Right lobe of liver (tissue), 4 donors: ENCODE results near the gene GRWD1.

ENCODE experiments used
- POLR2A ChIP-seq: fragments of 450-650 bp; IDR thresholded peaks from one replicate; pipeline ENCODE4 v1.6.1; 2017; ENCODE audit warnings: antibody characterized with exemption, mild to moderate bottlenecking
- TF ChIP-seq, protein P1 (sequence below), 4 donors: fragments of 200-600 bp in 3 of 4; fragments of 450-650 bp in 1 of 4; IDR thresholded peaks; one replicate each; pipeline versions ENCODE4 v1.5.1 to v1.8.0; 2016 to 2022; ENCODE audit warnings: antibody characterized with exemption in 4 of 4, mild to moderate bottlenecking in 2 of 4
- donor health status: DM: no; HTN: no; CAD: no.
- donor health status: DM: no; HTN: no; CAD: no.
- donor health status: DM: no; HTN: yes; CAD: no.

DNA sequence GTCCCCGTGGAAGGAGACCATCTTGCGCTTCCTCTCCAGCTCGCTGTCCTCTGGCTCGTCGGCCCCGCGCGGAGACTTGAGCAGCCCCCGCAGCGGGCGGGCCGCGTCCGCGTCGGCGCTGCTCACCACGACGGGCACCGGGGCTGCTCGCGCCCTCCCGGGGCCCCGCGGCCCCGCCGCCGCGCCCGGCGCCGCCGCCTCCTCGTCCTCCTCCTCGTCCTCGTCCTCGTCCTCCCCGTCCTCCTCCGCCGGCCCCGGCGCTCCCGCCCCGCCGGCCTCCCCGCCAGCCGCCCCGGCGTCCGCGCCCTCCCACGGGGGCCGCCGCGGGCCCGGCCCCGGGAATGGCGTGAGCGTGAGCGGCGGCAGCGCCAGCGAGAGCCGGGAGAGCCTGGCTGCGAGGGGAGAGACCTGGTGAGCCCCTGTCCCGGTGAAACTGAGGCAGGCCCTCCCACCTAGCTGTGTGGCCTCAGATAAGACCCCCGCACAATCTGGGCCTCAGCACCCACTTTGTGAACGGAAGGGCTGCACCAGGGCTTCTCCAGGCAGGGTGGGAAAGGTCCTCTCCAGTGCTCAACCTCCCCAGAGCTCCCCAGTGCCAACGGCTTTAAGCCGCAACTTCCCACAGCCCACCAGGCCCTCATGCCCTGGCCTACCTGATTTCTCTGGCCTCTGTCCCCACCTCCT lies 48.1 kb downstream of the GRWD1 start:
- TF ChIP-seq, protein P1, sequence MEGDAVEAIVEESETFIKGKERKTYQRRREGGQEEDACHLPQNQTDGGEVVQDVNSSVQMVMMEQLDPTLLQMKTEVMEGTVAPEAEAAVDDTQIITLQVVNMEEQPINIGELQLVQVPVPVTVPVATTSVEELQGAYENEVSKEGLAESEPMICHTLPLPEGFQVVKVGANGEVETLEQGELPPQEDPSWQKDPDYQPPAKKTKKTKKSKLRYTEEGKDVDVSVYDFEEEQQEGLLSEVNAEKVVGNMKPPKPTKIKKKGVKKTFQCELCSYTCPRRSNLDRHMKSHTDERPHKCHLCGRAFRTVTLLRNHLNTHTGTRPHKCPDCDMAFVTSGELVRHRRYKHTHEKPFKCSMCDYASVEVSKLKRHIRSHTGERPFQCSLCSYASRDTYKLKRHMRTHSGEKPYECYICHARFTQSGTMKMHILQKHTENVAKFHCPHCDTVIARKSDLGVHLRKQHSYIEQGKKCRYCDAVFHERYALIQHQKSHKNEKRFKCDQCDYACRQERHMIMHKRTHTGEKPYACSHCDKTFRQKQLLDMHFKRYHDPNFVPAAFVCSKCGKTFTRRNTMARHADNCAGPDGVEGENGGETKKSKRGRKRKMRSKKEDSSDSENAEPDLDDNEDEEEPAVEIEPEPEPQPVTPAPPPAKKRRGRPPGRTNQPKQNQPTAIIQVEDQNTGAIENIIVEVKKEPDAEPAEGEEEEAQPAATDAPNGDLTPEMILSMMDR (IDR thresholded peaks at IDR 0.05): no peak
- TF ChIP-seq POLR2A: no peak
